A673 (cell line): ENCODE data around the gene DYRK3. TPM values are rescaled to one million over a fixed set of nuclear protein-coding genes. Genes with fewer than 3 reads are reported as not detected.

Experiments
- BruUV-seq: library from RNA; stranded (reverse); fragments of 400-500 nt; replicated peaks from 2 replicates; lab custom pipeline; 2021; lab: Mats Ljungman, UMichigan
- CTCF ChIA-PET: fragments of 300-600 bp; sonication (Branson Sonifier 250); formaldehyde crosslinking; loops from one replicate; lab custom pipeline; 2022; ENCODE audit warnings: antibody characterized with exemption; lab: Charles Lee
- POLR2A ChIA-PET: fragments of 300-600 bp; sonication (Branson Sonifier 250); formaldehyde crosslinking; loops from one replicate; lab custom pipeline; 2022; ENCODE audit warnings: antibody characterized with exemption; ENCODE audit not compliant: low non-redundant PET; lab: Charles Lee
- DNase-seq: peaks from one replicate; pipeline ENCODE4 v3.0.0-alpha.2; 2015; ENCODE audit warnings: low spot score
- H3K27ac ChIP-seq: fragments of 200-600 bp; sonication (generic); 2 replicates; pipeline ENCODE4 v1.5.1; 2016; ENCODE audit warnings: mixed run types, low read depth, mild to moderate bottlenecking, mixed read lengths, antibody characterized with exemption, low read length; ENCODE audit not compliant: poor library complexity, severe bottlenecking
- H3K27me3 ChIP-seq: fragments of 200-600 bp; sonication (generic); replicated peaks from 2 replicates; pipeline ENCODE4 v1.6.1; 2017; ENCODE audit warnings: mixed run types, low read depth, mild to moderate bottlenecking, mixed read lengths, antibody characterized with exemption, low read length; ENCODE audit not compliant: insufficient read depth, poor library complexity
- H3K36me3 ChIP-seq: fragments of 200-600 bp; sonication (generic); 2 replicates; pipeline ENCODE4 v1.6.1; 2016; ENCODE audit warnings: mixed run types, mild to moderate bottlenecking, mixed read lengths, antibody characterized with exemption, low read length; ENCODE audit not compliant: insufficient read depth, poor library complexity, severe bottlenecking
- H3K4me1 ChIP-seq: fragments of 200-600 bp; sonication (generic); 2 replicates; pipeline ENCODE4 v1.6.1; 2017; ENCODE audit warnings: mixed run types, mild to moderate bottlenecking, mixed read lengths, antibody characterized with exemption, low read length; ENCODE audit not compliant: insufficient read depth, poor library complexity, severe bottlenecking
- H3K4me3 ChIP-seq: fragments of 200-600 bp; sonication (generic); 2 replicates; pipeline ENCODE4 v1.5.1; 2016; ENCODE audit warnings: low read depth, mixed run types, mild to moderate bottlenecking, mixed read lengths, low read length; ENCODE audit not compliant: poor library complexity, severe bottlenecking
- H3K9me3 ChIP-seq: fragments of 200-600 bp; sonication (generic); 2 replicates; pipeline ENCODE4 v1.6.1; 2016; ENCODE audit warnings: mixed run types, low read depth, mild to moderate bottlenecking, mixed read lengths, antibody characterized with exemption, low read length; ENCODE audit not compliant: poor library complexity, severe bottlenecking
- EZH2 ChIP-seq: fragments of 200-600 bp; sonication (generic); IDR thresholded peaks from 2 replicates; pipeline ENCODE4 v1.6.1; 2017; ENCODE audit warnings: borderline replicate concordance, low read depth, mild to moderate bottlenecking, mixed read lengths, antibody characterized with exemption, low read length; ENCODE audit not compliant: poor library complexity, severe bottlenecking
- intact Hi-C: fragments of 100-400 bp; cut with micrococcal nuclease; formaldehyde crosslinking; loops from one replicate; pipeline ENCODE4 v1.10.0; 2022; ENCODE audit not compliant: unreplicated experiment
- total RNA-seq: library from RNA; stranded (reverse); gene quantifications from 2 replicates; pipeline ENCODE4 v1.2.3, GENCODE V29; 2021
- TF ChIP-seq, protein P1 (sequence below): fragments of 300-800, 200-600 bp; sonication (generic); conservative IDR thresholded peaks from 2 replicates; pipeline ENCODE4 v1.5.1; 2017; ENCODE audit warnings: low read depth, mild to moderate bottlenecking, antibody characterized with exemption, low read length, moderate library complexity, mixed read lengths

DYRK3 gene
- total RNA-seq, 1 experiment from 2014 or later = 24.0 TPM

DNA sequence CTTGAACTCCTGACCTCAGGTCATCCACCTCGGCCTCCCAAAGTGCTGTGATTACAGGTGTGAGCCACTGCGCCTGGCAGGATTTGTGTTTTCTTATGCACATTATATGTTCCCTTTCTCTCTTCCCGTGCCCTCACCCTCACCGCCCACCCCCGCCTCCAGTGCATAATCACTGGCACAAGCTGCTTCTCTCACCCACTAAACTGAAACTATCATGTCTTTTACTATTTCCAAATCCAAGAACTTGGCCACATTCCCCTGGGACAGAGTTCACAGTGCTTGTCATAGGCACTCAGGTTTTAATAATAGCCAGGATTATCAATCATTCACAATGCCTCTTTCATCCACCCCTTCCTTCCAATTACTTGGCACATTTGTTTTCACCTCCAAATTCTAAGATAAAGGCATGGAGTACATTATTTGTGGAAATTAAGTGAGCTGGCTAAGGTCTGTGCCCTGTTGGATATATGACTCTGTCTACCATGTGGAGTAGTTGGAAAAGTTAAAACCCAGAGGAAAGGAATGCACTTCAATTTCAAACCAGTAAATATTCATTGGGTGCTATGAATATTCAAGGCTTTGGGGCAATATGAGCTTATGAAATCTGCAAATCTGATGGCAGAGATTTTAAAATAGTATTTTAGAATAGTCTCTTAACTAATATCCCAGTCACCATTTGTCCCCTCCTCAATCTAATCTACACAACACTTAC is 31.8 kb downstream of the DYRK3 start:
- Histone ChIP-seq H3K4me1 (peaks cover 9% of the 10 kb centered on the region), H3K4me3 (no peak overlapping the region), H3K36me3 (no peaks in the 10 kb centered on the region), H3K27me3 (peaks cover 14% of the 10 kb centered on the region), H3K9me3 (no peaks in the 10 kb centered on the region), H3K27ac (no peak overlapping the region)
- POLR2A ChIA-PET = no interaction called here
- intact Hi-C loops = no loop called here
- no TSS peak for BruUV-seq
- DNase-seq = no peak
- CTCF ChIA-PET = interaction anchor here (0.7 to 3.2 kb wide), 2 partner anchors 36 to 56 kb away, joined by 10 to 16 read pairs; no protein-coding TSS in a partner anchor
- TF ChIP-seq, protein P1, sequence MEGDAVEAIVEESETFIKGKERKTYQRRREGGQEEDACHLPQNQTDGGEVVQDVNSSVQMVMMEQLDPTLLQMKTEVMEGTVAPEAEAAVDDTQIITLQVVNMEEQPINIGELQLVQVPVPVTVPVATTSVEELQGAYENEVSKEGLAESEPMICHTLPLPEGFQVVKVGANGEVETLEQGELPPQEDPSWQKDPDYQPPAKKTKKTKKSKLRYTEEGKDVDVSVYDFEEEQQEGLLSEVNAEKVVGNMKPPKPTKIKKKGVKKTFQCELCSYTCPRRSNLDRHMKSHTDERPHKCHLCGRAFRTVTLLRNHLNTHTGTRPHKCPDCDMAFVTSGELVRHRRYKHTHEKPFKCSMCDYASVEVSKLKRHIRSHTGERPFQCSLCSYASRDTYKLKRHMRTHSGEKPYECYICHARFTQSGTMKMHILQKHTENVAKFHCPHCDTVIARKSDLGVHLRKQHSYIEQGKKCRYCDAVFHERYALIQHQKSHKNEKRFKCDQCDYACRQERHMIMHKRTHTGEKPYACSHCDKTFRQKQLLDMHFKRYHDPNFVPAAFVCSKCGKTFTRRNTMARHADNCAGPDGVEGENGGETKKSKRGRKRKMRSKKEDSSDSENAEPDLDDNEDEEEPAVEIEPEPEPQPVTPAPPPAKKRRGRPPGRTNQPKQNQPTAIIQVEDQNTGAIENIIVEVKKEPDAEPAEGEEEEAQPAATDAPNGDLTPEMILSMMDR = no peak
- no peak for TF ChIP-seq EZH2

DNA sequence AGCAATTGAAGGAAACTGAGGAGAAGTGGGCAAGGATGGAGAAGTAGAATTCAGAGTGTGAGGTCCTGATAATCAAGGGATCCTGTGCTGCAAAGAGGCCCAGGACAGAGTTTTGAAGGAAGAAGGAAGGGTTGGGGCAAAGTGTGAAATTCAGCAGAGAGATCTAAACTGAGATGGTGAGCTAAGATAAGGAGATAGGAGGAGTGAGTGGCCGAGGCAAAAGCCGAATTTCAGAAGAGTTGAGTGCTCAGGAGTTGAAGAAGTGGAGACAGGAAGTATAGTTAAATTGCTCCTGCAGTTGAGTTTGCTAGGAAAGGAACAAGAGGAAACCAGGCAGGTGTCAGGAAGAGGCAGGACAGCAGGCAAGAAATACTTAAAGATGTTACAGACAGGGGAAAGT is 33.0 kb downstream of the DYRK3 start:
- POLR2A ChIA-PET = no interaction called here
- CTCF ChIA-PET = interaction anchor here (3.2 kb wide), 1 partner anchor 37 kb away, joined by 10 read pairs; no protein-coding TSS in a partner anchor
- TF ChIP-seq, protein P1 = no peak
- TF ChIP-seq EZH2 = no peak

DNA sequence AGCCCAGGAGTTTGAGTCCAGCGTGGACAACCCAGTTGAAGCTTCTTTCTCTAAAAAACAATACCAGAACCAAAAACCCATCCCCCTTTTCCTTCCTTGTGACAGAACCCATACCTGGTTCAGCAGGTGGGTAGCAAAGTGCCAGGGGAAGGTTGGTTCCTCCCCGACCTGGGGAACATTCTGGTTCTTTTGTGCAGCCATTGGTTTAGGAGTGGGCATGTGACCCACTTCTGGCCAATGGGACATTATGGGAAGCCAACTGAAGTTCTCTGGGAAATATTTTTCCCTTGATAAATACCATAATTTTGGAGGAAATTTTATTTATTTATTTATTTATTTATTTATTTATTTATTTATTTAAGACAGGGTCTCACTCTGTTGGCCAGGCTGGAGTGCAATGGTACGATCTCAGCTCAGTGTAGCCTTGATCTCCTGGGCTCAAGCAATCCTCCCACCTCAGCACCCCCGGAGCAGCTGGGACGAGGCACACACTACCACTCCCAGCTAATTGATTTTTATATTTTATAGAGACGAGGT is 33.6 kb downstream of the DYRK3 start:
- Histone ChIP-seq H3K4me1 (peaks cover 2% of the 10 kb centered on the region), H3K27me3 (no peaks in the 10 kb centered on the region), H3K4me3 (no peak overlapping the region), H3K36me3 (no peaks in the 10 kb centered on the region), H3K27ac (no peak overlapping the region), H3K9me3 (no peaks in the 10 kb centered on the region)
- POLR2A ChIA-PET = no interaction called here
- intact Hi-C loops = no loop called here
- TF ChIP-seq, protein P1 = no peak
- no peak for TF ChIP-seq EZH2
- BruUV-seq = no TSS peak
- no peak for DNase-seq
- CTCF ChIA-PET = interaction anchor here (3.2 kb wide), 1 partner anchor 38 kb away, joined by 10 read pairs; no protein-coding TSS in a partner anchor

More for the DNA sequence above, 33.0 kb downstream of the DYRK3 start:
- no peaks in the 10 kb centered on the region for H3K9me3 ChIP-seq
- no peak overlapping the region for H3K27ac ChIP-seq
- intact Hi-C loops = no loop called here
- H3K36me3 ChIP-seq = no peaks in the 10 kb centered on the region
- H3K27me3 ChIP-seq = peaks cover 2% of the 10 kb centered on the region
- BruUV-seq = no TSS peak
- no peak for DNase-seq
- H3K4me1 ChIP-seq = peaks cover 7% of the 10 kb centered on the region
- H3K4me3 ChIP-seq = no peak overlapping the region
